Activated CD4-positive, alpha-beta memory T cell treated with anti-CD3 and anti-CD28 coated beads for 36 hours (primary cell): ENCODE results near the gene SLC66A3. TPM values are rescaled to one million over a fixed set of nuclear protein-coding genes. Genes with fewer than 3 reads are reported as not detected.

Source experiments
- CTCF ChIA-PET: fragments of 350-600 bp; sonication (Branson Sonifier 250); formaldehyde crosslinking; loops from one replicate; lab custom pipeline; 2021; ENCODE audit warnings: antibody characterized with exemption, inconsistent platforms; lab: Charles Lee
- POLR2A ChIA-PET: fragments of 350-600 bp; sonication (Branson Sonifier 250); formaldehyde crosslinking; loops from one replicate; lab custom pipeline; 2021; ENCODE audit warnings: antibody characterized with exemption; lab: Charles Lee
- DNase-seq: peaks from one replicate; pipeline ENCODE4 v3.0.0-alpha.2; 2020
- H3K27ac Mint-ChIP-seq: one replicate; pipeline ENCODE4 v1.8.0; 2021; ENCODE audit warnings: mixed read lengths
- H3K27me3 Mint-ChIP-seq: one replicate; pipeline ENCODE4 v1.8.0; 2021; ENCODE audit warnings: mixed read lengths
- H3K36me3 Mint-ChIP-seq: one replicate; pipeline ENCODE4 v1.8.0; 2021; ENCODE audit warnings: mixed read lengths
- H3K4me1 Mint-ChIP-seq: one replicate; pipeline ENCODE4 v1.8.0; 2021; ENCODE audit warnings: low read depth, mixed read lengths
- H3K4me3 Mint-ChIP-seq: one replicate; pipeline ENCODE4 v1.8.0; 2021; ENCODE audit warnings: mild to moderate bottlenecking, mixed read lengths
- H3K9me3 Mint-ChIP-seq: one replicate; pipeline ENCODE4 v1.8.0; 2021; ENCODE audit warnings: mixed read lengths
- intact Hi-C: fragments of 100-400 bp; cut with micrococcal nuclease; formaldehyde crosslinking; loops from one replicate; pipeline ENCODE4 v1.15.1; 2023
- total RNA-seq, 2 experiments: library from RNA; stranded (reverse); gene quantifications; one replicate each; pipeline ENCODE4 v1.2.3, GENCODE V29; 2021

Gene SLC66A3
- total RNA-seq, 2 experiments from 2014 or later = 14.4 to 15.9 TPM

DNA sequence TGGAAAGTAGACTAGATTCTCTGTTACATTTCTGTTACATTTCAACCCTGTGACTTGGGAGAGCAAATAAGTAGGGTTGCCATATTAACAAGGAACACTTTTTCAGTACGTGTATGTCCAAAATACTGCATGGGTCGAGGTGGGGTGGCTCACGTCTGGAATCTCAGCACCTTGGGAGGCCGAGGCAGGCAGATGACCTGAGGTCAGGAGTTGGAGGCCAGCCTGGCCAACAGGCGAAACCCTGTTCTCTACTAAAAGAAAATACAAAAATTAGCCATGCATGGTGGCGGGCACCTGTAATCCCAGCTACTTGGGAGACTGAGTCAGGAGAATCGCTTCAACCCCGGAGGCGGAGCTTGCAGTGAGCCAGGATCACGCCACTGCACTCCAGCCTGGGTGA is 11.2 kb downstream of the SLC66A3 start:
- H3K4me3 Mint-ChIP-seq = no peak overlapping the region
- no peak for DNase-seq
- no peaks in the 10 kb centered on the region for H3K4me1 Mint-ChIP-seq
- H3K27me3 Mint-ChIP-seq = no peaks in the 10 kb centered on the region
- intact Hi-C loops = no loop called here
- H3K27ac Mint-ChIP-seq = no peak overlapping the region
- ChIA-PET POLR2A (no interaction called here), CTCF (no interaction called here)
- no peaks in the 10 kb centered on the region for H3K9me3 Mint-ChIP-seq
- H3K36me3 Mint-ChIP-seq = peaks cover 4% of the 10 kb centered on the region

DNA sequence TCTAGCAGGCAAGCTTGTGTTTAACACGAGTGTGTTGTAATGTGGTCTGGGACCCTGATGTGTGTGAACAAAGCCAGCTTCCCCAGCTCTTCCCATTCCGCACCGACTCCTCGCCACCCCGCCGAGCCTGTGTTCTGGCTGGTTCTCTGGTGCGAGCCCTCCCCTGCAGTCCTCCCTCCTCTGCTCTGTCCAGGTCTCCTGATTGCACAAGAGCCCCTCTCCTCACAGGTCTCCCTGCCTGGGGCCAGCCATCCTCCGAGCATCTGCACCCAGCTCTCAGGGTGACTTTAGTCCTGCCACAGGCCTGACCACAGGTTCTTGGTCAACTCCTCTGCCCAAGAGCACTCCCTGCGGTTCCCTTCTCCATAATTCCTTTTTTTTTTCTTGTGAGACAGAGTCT is 13.2 kb downstream of the SLC66A3 start:
- CTCF ChIA-PET = no interaction called here
- DNase-seq = no peak
- H3K4me3 Mint-ChIP-seq = no peak overlapping the region
- POLR2A ChIA-PET = no interaction called here
- H3K27me3 Mint-ChIP-seq = no peaks in the 10 kb centered on the region
- no peak overlapping the region for H3K27ac Mint-ChIP-seq
- H3K4me1 Mint-ChIP-seq = no peaks in the 10 kb centered on the region
- H3K36me3 Mint-ChIP-seq = peaks cover 4% of the 10 kb centered on the region
- intact Hi-C loops = no loop called here
- H3K9me3 Mint-ChIP-seq = no peaks in the 10 kb centered on the region

DNA sequence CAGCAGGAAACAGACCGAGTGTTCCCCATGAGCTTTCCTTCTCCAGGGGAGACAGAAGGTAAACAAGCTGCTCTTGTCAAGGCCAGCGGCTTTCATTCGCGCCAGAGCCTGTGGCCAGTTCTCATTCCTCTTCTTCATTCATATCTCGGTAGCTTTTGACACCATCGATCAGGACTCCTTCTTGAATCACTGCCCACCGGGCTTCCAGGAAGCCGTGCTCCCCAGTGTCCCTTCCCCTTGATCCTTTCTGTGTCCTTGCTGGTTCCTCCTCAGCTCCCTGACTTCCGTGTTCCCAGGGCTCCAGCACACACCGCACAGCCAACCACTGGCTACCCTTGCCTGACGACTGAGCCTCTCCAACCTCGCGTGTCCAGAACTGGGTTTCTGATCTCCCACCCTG is 14.1 kb downstream of the SLC66A3 start:
- no peaks in the 10 kb centered on the region for H3K36me3 Mint-ChIP-seq
- no peaks in the 10 kb centered on the region for H3K27me3 Mint-ChIP-seq
- H3K4me1 Mint-ChIP-seq = no peaks in the 10 kb centered on the region
- H3K9me3 Mint-ChIP-seq = no peaks in the 10 kb centered on the region
- no peak overlapping the region for H3K27ac Mint-ChIP-seq
- POLR2A ChIA-PET = no interaction called here
- no peak overlapping the region for H3K4me3 Mint-ChIP-seq
- CTCF ChIA-PET = no interaction called here
- intact Hi-C loops = no loop called here
- no peak for DNase-seq

DNA sequence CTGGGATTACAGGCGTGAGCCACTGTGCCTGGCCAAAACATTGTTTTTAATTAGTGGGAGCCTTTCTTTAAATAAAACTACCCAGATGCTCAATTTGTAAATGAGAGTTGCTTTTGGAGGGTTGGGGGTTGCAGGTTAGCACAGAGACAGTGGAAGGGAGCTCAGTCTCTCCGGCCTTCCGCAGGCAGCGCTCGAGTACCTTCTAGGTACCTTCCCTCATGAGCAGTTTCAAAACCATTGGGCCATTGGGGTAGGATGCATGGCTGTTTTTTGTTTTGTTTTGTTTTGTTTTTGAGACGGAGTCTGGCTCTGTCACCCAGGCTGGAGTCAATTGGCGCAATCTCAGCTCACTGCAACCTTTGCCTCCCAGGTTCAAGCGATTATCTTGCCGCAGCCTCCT is 19.0 kb downstream of the SLC66A3 start:
- no peak for DNase-seq
- H3K9me3 Mint-ChIP-seq = no peaks in the 10 kb centered on the region
- H3K27ac Mint-ChIP-seq = no peak overlapping the region
- ChIA-PET POLR2A (no interaction called here), CTCF (no interaction called here)
- no peaks in the 10 kb centered on the region for H3K36me3 Mint-ChIP-seq
- no peaks in the 10 kb centered on the region for H3K27me3 Mint-ChIP-seq
- H3K4me3 Mint-ChIP-seq = no peak overlapping the region
- H3K4me1 Mint-ChIP-seq = peaks cover 11% of the 10 kb centered on the region
- intact Hi-C loops = no loop called here

DNA sequence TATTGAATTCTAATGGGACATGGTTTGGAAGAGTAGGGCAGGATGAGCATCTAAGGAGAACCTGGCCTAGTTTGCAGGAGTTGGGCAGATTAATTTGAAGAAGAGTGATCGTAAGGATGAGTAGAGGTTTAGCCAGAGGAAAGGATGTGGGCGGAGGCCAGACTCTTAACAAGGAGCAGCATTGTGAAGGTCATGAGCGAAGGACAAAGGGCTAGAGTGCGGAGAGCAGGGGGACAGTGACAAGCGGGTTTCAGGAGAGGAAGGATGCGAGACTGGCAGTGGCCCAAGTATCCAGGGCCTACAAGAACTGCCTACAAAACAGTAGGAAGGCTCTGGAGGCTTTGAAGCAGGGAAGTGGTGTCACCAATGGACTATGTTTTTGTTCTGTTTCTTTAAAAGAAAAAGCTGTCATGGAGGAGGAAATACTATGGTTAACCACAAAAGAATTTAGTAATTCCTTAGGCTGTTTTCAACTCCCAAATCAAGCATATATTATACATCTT is 20.1 kb downstream of the SLC66A3 start:
- Mint-ChIP-seq H3K9me3 (no peaks in the 10 kb centered on the region), H3K27ac (peak overlapping the region; percentile 0), H3K27me3 (no peaks in the 10 kb centered on the region), H3K4me3 (no peak overlapping the region), H3K36me3 (no peaks in the 10 kb centered on the region), H3K4me1 (peaks cover 11% of the 10 kb centered on the region)
- intact Hi-C loops = no loop called here
- ChIA-PET CTCF (no interaction called here), POLR2A (interaction anchor here (0.9 kb wide), 1 partner anchor 11 kb away, joined by 3 read pairs; no protein-coding TSS in a partner anchor)
- no peak for DNase-seq

DNA sequence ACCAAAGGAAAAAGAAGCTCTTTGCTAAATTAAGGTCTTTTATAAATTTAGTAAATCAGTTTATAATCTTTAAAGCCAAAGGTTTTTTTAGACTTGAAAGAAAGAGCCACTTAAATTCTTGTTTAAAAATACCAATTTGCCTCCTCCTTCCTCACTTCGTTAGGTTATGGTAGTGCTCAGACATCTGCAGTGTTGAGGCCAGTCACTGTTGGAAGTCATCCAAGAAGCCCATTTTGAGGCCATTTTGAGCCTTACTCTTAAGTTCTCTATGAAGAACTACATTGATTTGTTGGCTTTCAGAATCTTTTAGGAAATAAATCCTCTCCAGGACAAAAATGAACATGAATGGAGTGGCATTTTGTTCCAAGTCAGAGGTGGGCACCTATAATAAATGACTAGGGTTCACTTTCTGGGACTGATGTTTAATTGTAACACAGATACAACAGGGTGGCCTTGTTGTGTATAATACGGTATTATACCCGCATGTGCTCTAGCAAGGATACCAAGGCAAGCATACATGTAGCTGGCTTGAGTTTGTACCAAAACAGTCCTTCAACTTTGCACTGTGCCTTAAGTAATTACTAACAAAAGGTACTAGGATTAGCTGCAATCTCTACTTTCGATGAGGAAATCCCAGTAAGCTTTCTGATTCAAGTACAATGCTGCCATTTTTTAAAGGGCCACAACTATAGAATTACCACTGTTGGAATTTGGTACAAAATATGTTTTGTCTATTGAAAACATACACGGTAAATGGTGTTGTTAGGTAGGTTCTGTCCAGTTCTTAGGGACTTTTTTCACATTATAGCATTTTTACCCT is 22.8 kb downstream of the SLC66A3 start:
- Mint-ChIP-seq H3K9me3 (no peaks in the 10 kb centered on the region), H3K36me3 (no peaks in the 10 kb centered on the region), H3K27ac (no peak overlapping the region), H3K4me1 (peaks cover 11% of the 10 kb centered on the region), H3K4me3 (no peak overlapping the region), H3K27me3 (no peaks in the 10 kb centered on the region)
- intact Hi-C loops = no loop called here
- ChIA-PET CTCF (no interaction called here), POLR2A (no interaction called here)
- no peak for DNase-seq

DNA sequence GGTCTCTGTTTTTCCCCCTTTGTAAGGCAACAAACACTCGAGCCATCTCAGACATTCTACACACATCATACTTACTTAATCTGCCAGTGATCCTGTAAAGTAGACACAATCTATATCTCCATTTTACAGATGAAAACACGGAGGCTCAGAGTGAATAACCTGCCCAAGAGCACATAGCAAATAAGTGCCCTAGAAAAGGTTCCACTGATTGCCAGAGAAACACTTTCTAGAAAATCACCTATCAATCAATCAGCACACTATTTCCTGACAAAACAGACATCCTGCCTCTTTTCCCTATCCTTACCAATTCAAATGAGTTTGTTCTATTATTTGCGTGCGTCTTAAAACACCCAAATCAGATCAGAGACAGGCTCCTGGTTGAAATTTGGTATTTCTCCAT is 23.9 kb downstream of the SLC66A3 start:
- ChIA-PET CTCF (no interaction called here), POLR2A (no interaction called here)
- no peaks in the 10 kb centered on the region for H3K27me3 Mint-ChIP-seq
- no peak for DNase-seq
- H3K27ac Mint-ChIP-seq = no peak overlapping the region
- no peak overlapping the region for H3K4me3 Mint-ChIP-seq
- intact Hi-C loops = no loop called here
- H3K4me1 Mint-ChIP-seq = peaks cover 11% of the 10 kb centered on the region
- no peaks in the 10 kb centered on the region for H3K9me3 Mint-ChIP-seq
- no peaks in the 10 kb centered on the region for H3K36me3 Mint-ChIP-seq

DNA sequence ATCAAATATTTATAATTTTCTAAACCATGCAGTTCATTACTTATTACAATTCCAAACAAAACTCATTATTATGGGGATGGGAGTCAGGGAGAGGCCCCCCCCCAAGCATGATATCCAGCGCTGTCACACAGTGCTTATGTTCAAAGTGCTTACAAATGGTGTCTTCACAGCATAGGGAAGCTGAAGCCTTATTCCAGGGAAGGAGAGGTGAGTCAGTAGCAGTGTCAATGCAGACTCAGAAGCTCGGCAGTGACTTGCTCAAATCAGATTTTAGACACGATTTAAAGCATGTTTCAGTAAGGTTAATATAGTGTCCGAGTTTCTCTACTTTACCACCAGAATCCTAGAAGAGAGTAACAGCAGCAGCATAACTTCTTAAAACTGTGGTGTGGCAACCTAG is 24.6 kb downstream of the SLC66A3 start:
- Mint-ChIP-seq H3K27ac (no peak overlapping the region), H3K4me1 (peaks cover 10% of the 10 kb centered on the region), H3K4me3 (no peak overlapping the region), H3K27me3 (no peaks in the 10 kb centered on the region), H3K9me3 (no peaks in the 10 kb centered on the region), H3K36me3 (no peaks in the 10 kb centered on the region)
- intact Hi-C loops = no loop called here
- ChIA-PET POLR2A (no interaction called here), CTCF (no interaction called here)
- no peak for DNase-seq

DNA sequence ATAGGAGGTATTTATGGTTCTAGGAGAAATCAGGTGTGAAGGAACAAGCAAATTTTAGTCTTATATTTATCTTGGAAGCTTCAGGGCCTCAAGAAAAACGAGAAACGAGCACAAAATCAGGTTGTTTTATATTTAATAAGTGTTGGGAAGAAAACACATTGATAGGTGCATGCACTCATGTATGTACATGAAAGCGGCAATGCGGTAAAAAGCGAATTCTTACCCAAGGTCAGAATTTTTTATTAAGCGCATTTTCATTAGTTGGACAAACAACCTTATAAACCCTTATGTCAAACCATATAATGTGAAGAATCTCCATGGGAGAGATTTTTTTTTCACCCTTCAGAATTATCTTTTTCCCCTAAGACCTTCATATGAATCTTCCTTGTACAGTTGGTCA is 25.4 kb downstream of the SLC66A3 start:
- ChIA-PET CTCF (no interaction called here), POLR2A (no interaction called here)
- H3K27ac Mint-ChIP-seq = no peak overlapping the region
- no peak overlapping the region for H3K4me3 Mint-ChIP-seq
- no peaks in the 10 kb centered on the region for H3K27me3 Mint-ChIP-seq
- peaks cover 3% of the 10 kb centered on the region for H3K4me1 Mint-ChIP-seq
- H3K36me3 Mint-ChIP-seq = no peaks in the 10 kb centered on the region
- intact Hi-C loops = no loop called here
- no peak for DNase-seq
- H3K9me3 Mint-ChIP-seq = no peaks in the 10 kb centered on the region

DNA sequence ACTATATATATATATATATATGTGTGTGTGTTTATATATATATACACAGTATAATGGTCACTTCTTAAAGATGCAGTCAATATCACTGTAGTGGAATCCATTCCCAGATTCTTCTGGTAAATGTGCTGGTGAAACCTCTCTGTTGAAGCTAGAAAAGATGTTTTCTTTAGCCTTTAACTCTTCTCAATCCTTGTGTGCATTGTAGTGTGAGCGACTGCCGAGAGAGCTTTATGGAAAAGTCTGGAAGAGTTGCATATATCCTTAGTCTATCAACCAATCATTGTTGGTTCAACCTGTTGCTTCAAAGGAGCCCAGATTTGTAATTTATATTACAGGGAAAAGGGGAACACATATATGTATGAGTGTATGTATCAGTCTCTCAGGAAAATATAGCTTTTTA is 27.7 kb downstream of the SLC66A3 start:
- ChIA-PET CTCF (interaction anchor here (1.4 to 1.5 kb wide), 2 partner anchors 50 to 350 kb away, joined by 3 to 11 read pairs; a partner anchor contains a TSS), POLR2A (no interaction called here)
- H3K4me3 Mint-ChIP-seq = no peak overlapping the region
- DNase-seq = no peak
- intact Hi-C loops = no loop called here
- H3K9me3 Mint-ChIP-seq = no peaks in the 10 kb centered on the region
- no peaks in the 10 kb centered on the region for H3K36me3 Mint-ChIP-seq
- no peaks in the 10 kb centered on the region for H3K27me3 Mint-ChIP-seq
- no peak overlapping the region for H3K27ac Mint-ChIP-seq
- H3K4me1 Mint-ChIP-seq = no peaks in the 10 kb centered on the region

DNA sequence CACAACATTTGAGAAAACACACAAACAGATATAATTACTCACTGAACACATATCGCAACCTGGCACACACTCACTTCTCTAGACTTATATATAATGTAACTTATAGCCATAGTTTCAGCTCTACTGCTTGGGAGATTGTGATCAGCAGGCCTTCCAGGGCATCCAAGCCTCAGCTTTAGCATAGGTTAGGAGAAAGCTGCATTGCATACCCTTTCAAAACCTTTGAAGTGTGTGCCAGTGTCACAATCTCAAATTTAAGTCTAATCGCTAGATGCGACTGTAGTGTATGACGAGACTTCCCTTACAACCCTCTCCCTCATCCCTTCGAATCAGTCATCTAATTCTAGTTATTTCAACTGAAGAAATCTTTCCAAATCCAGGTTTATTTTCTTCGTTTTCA is 30.9 kb downstream of the SLC66A3 start:
- H3K4me1 Mint-ChIP-seq = no peaks in the 10 kb centered on the region

DNA sequence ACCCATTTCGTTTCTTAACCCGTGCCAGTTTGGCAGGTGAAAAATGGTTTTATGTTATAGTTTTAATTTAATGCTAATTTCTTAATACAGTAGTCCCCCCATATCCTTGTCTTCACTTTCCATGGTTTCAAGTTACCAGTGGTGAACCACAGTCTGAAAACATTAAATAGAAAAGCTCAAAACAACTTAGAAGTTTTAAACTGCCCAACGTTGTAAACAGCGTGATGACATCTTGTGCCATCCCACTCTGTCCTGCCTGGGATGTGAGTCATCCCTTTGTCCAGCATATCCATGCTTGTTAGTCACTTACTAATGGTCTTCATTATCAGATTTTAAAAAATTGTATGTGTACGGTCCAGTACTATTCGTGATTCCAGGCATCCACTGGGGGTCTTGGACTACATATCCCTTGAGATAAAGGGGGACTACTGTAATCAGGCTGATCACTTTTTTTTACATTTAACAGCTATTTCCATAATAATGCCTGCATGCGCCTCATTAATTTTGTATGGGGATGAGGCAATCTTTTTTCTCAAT is 31.9 kb downstream of the SLC66A3 start:
- Mint-ChIP-seq H3K4me3 (no peak overlapping the region), H3K36me3 (peaks cover 2% of the 10 kb centered on the region), H3K27me3 (no peaks in the 10 kb centered on the region), H3K9me3 (no peaks in the 10 kb centered on the region), H3K27ac (no peak overlapping the region), H3K4me1 (no peaks in the 10 kb centered on the region)
- ChIA-PET POLR2A (no interaction called here), CTCF (no interaction called here)
- no peak for DNase-seq
- intact Hi-C loops = no loop called here

More for the DNA sequence above, 30.9 kb downstream of the SLC66A3 start:
- H3K27ac Mint-ChIP-seq = no peak overlapping the region
- H3K9me3 Mint-ChIP-seq = no peaks in the 10 kb centered on the region
- peaks cover under 1% of the 10 kb centered on the region for H3K36me3 Mint-ChIP-seq
- no peak for DNase-seq
- ChIA-PET CTCF (no interaction called here), POLR2A (interaction anchor here (0.9 kb wide), 1 partner anchor 10 kb away, joined by 3 read pairs; no protein-coding TSS in a partner anchor)
- H3K4me3 Mint-ChIP-seq = no peak overlapping the region
- intact Hi-C loops = no loop called here
- H3K27me3 Mint-ChIP-seq = no peaks in the 10 kb centered on the region

DNA sequence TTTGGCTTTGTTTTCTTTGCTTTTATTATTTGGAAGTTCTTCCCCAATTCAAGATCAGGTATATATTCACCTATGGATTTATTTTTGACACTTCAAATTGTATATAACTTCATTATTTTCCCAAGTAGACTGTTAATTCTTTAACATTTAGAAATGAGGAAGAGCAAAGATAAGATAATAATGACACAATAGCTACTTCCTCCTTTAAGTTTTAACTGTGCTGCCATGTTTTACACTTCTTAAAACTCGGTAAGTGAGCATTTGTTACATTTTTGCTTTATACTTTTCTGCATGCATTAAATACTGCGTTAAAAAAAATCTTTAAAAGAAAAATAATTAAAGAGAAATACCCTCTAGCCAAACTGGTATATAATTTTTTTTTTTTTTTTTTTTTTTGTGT is 32.5 kb downstream of the SLC66A3 start:
- H3K36me3 Mint-ChIP-seq = peaks cover 2% of the 10 kb centered on the region
- CTCF ChIA-PET = no interaction called here
- intact Hi-C loops = no loop called here

More for the DNA sequence above, 32.5 kb downstream of the SLC66A3 start:
- Mint-ChIP-seq H3K27ac (no peak overlapping the region), H3K4me3 (no peak overlapping the region), H3K9me3 (no peaks in the 10 kb centered on the region), H3K4me1 (no peaks in the 10 kb centered on the region), H3K27me3 (no peaks in the 10 kb centered on the region)
- POLR2A ChIA-PET = no interaction called here
- no peak for DNase-seq
